ENCODE results near the gene SBF2.

Gene SBF2

DNA sequence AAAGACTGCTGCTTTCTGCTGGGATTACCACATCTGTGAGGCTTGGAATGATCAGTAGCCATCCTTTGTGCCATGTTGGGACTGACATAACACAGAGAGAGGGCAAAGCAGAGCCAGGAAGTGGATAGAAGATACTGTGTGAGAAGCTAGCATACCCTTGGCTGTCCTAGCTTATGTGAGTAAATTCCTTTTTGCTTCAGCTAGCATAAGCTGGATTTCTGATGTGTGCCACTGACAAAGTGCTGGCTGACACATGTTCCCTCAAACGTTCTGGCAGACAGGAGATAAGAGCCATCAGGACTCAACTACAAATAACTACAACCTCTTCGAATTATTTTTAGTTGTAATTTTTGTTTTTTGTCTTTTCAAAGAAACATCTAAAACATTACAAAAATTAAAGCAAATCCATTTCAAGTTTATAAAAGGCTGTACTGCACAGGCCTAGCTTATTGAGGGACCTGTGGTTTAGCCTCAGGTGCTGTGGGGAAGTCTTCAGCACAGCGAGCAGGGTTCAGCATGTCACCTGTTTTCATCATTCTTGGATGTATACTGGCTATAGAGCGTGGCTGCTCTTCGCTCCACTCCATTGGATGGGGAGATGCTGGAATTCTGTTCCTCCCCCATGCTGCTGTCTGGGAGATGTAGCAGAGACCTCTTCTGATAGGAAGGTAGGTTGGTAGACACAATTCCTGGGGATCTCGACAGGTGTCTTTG is 509.3 kb downstream of the SBF2 start:
- Histone ChIP-seq H3K4me3 (ENCODE audit: low read depth in 1 of 2, low read length in 2 of 2) (no peak overlapping the region), H3K9me3 (ENCODE audit: insufficient read depth, low read length, severe bottlenecking) (no peaks in the 10 kb centered on the region), H4K20me1 (ENCODE audit: insufficient read depth, low read length) (no peaks in the 10 kb centered on the region), H3K9ac (ENCODE audit: low read depth, low read length) (no peak overlapping the region), H3K79me2 (ENCODE audit: insufficient read depth, low read length) (no peaks in the 10 kb centered on the region), H3K4me1 (ENCODE audit: insufficient read depth, low read length) (no peaks in the 10 kb centered on the region), H2AFZ (ENCODE audit: low read depth, low read length) (no peak overlapping the region), H3K27ac (ENCODE audit: low read length) (no peak overlapping the region), H3K27me3 (ENCODE audit: insufficient read depth, low read length, poor library complexity) (no peaks in the 10 kb centered on the region), H3K36me3 (ENCODE audit: insufficient read depth, low read length) (peaks cover 54% of the 10 kb centered on the region), H3K4me2 (ENCODE audit: insufficient read depth, low read length) (no peak overlapping the region)
- DNase-seq (no peak), ATAC-seq (ENCODE audit: insufficient read depth, low read depth) (no peak)
- TF ChIP-seq, protein P1, sequence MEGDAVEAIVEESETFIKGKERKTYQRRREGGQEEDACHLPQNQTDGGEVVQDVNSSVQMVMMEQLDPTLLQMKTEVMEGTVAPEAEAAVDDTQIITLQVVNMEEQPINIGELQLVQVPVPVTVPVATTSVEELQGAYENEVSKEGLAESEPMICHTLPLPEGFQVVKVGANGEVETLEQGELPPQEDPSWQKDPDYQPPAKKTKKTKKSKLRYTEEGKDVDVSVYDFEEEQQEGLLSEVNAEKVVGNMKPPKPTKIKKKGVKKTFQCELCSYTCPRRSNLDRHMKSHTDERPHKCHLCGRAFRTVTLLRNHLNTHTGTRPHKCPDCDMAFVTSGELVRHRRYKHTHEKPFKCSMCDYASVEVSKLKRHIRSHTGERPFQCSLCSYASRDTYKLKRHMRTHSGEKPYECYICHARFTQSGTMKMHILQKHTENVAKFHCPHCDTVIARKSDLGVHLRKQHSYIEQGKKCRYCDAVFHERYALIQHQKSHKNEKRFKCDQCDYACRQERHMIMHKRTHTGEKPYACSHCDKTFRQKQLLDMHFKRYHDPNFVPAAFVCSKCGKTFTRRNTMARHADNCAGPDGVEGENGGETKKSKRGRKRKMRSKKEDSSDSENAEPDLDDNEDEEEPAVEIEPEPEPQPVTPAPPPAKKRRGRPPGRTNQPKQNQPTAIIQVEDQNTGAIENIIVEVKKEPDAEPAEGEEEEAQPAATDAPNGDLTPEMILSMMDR (IDR thresholded peaks at IDR 0.05; ENCODE audit: borderline replicate concordance, extremely low read depth, low read length, poor library complexity, severe bottlenecking), result no peak
- TF ChIP-seq EZH2 (IDR thresholded peaks at IDR 0.05; ENCODE audit: borderline replicate concordance, low read depth, low read length, severe bottlenecking), result no peak

DNA sequence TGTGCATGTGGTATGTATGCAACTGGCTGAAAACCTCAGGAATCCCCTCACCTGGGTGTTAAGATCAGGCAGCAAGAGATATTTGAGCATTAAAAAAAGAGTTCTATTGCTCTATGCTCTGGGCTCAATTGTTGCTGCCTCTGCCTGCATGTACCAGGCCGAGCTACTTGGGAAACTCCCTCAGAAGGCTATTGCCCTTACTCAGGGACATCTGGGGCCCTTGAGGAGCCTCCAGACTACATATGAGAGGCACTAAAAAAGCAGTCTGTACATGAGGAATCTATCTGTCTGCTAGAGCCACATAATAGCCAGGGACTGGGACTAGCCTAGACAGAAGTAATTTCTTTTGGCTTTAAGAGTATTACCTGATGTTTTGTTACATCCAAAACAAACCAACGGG is 510.0 kb downstream of the SBF2 start:
- Histone ChIP-seq H2AFZ (ENCODE audit: low read depth, low read length) (no peak overlapping the region), H3K9ac (ENCODE audit: low read depth, low read length) (no peak overlapping the region), H3K4me2 (ENCODE audit: insufficient read depth, low read length) (no peak overlapping the region), H4K20me1 (ENCODE audit: insufficient read depth, low read length) (no peaks in the 10 kb centered on the region), H3K4me1 (ENCODE audit: insufficient read depth, low read length) (no peaks in the 10 kb centered on the region), H3K4me3 (ENCODE audit: low read depth in 1 of 2, low read length in 2 of 2) (no peak overlapping the region), H3K27me3 (ENCODE audit: insufficient read depth, low read length, poor library complexity) (no peaks in the 10 kb centered on the region), H3K9me3 (ENCODE audit: insufficient read depth, low read length, severe bottlenecking) (no peaks in the 10 kb centered on the region), H3K79me2 (ENCODE audit: insufficient read depth, low read length) (no peaks in the 10 kb centered on the region), H3K27ac (ENCODE audit: low read length) (no peak overlapping the region), H3K36me3 (ENCODE audit: insufficient read depth, low read length) (peaks cover 55% of the 10 kb centered on the region)
- ATAC-seq (ENCODE audit: insufficient read depth, low read depth) (no peak), DNase-seq (no peak)
- TF ChIP-seq EZH2 (IDR thresholded peaks at IDR 0.05; ENCODE audit: borderline replicate concordance, low read depth, low read length, severe bottlenecking), result no peak
- TF ChIP-seq, protein P1 (IDR thresholded peaks at IDR 0.05; ENCODE audit: borderline replicate concordance, extremely low read depth, low read length, poor library complexity, severe bottlenecking), result no peak

DNA sequence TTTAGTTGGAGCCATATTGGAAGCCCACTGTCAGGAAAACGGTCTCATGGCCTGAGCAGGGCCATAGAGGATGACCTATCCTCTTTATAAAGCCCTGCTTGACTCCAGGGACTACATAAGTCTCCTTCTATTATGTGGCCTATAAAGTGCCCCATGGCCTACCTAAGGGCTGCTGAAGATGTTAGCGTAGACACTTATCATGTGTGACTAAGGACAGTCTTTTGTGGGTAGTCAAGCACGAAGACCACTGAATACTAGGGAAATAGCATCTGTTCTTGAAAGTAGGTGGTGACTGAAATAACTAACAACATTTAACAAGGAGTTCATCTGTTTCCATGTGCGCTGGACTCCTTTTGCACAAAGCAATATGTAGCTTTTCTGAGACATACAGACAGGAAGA is 513.1 kb downstream of the SBF2 start:
- Histone ChIP-seq H3K27me3 (ENCODE audit: insufficient read depth, low read length, poor library complexity) (no peaks in the 10 kb centered on the region), H3K36me3 (ENCODE audit: insufficient read depth, low read length) (peaks cover 43% of the 10 kb centered on the region), H3K4me3 (ENCODE audit: low read depth in 1 of 2, low read length in 2 of 2) (no peak overlapping the region), H4K20me1 (ENCODE audit: insufficient read depth, low read length) (no peaks in the 10 kb centered on the region), H3K4me2 (ENCODE audit: insufficient read depth, low read length) (no peak overlapping the region), H3K79me2 (ENCODE audit: insufficient read depth, low read length) (no peaks in the 10 kb centered on the region), H3K9me3 (ENCODE audit: insufficient read depth, low read length, severe bottlenecking) (no peaks in the 10 kb centered on the region), H3K27ac (ENCODE audit: low read length) (no peak overlapping the region), H2AFZ (ENCODE audit: low read depth, low read length) (no peak overlapping the region), H3K4me1 (ENCODE audit: insufficient read depth, low read length) (no peaks in the 10 kb centered on the region), H3K9ac (ENCODE audit: low read depth, low read length) (no peak overlapping the region)
- DNase-seq (no peak), ATAC-seq (ENCODE audit: insufficient read depth, low read depth) (no peak)
- TF ChIP-seq, protein P1 (IDR thresholded peaks at IDR 0.05; ENCODE audit: borderline replicate concordance, extremely low read depth, low read length, poor library complexity, severe bottlenecking), result no peak
